Heart right ventricle (tissue), 16 donors: ENCODE measurements around the gene SPSB3. TPM values are rescaled to one million over a fixed set of nuclear protein-coding genes. Genes with fewer than 3 reads are reported as not detected.

Experiments used
- ATAC-seq, 8 donors: fragments of 200-7000 bp; cut with Tn5 transposase; one replicate each; pipeline ENCODE4 v1.9.1; 2020; ENCODE audit warnings: mild to moderate bottlenecking in 8 of 8, moderate library complexity in 8 of 8, moderate number of reproducible peaks in 1 of 8
- DNase-seq, 2 donors: peaks; one replicate each; pipeline ENCODE4 v3.0.0-alpha.2; 2020
- H3K27ac ChIP-seq, 10 donors: fragments of 200-600 bp; sonication (generic) in 2 of 10; one replicate each; pipeline versions ENCODE4 v1.5.0 to v1.8.0; 2020 to 2022; ENCODE audit warnings: mild to moderate bottlenecking in 3 of 10
- H3K27me3 ChIP-seq, 7 donors: fragments of 200-600 bp; one replicate each; pipeline ENCODE4 v1.8.0; 2021 to 2022; ENCODE audit warnings: mild to moderate bottlenecking in 2 of 7
- H3K36me3 ChIP-seq, 9 donors: fragments of 200-600 bp; sonication (generic) in 1 of 9; one replicate each; pipeline versions ENCODE4 v1.5.0 to v1.8.0; 2020 to 2022; ENCODE audit warnings: mild to moderate bottlenecking in 2 of 9
- H3K4me1 ChIP-seq, 9 donors: fragments of 200-600 bp; sonication (generic) in 1 of 9; one replicate each; pipeline versions ENCODE4 v1.5.0 to v1.8.0; 2020 to 2022; ENCODE audit warnings: mild to moderate bottlenecking in 4 of 9
- H3K4me3 ChIP-seq, 10 donors: fragments of 200-600 bp; sonication (generic) in 2 of 10; one replicate each; pipeline versions ENCODE4 v1.5.0 to v1.8.0; 2020 to 2022; ENCODE audit warnings: mild to moderate bottlenecking in 7 of 10, moderate library complexity in 2 of 10
- H3K9me3 ChIP-seq, 11 donors: fragments of 200-600 bp in 10 of 11; sonication (generic) in 2 of 11; one replicate each; pipeline versions ENCODE4 v1.5.0 to v1.8.0; 2013 to 2022; ENCODE audit warnings: mild to moderate bottlenecking in 2 of 11, control low read depth in 1 of 11, moderate library complexity in 1 of 11
- CTCF ChIP-seq, 9 donors: fragments of 200-600 bp; sonication (generic) in 2 of 9; IDR thresholded peaks; one replicate each; pipeline versions ENCODE4 v1.5.0 to v1.8.0; 2021 to 2022; ENCODE audit warnings: antibody characterized with exemption in 9 of 9, mild to moderate bottlenecking in 5 of 9, moderate library complexity in 1 of 9
- WGBS, 2 donors: extraction: QIAGEN DNeasy Blood & Tissue Kit; methylation state at CpG; one replicate each; pipeline ENCODE4 v1.1.7; 2013; ENCODE audit warnings: inconsistent platforms in 1 of 2; 5-methylcytosine and 5-hydroxymethylcytosine counted together
- intact Hi-C, 10 donors: fragments of 100-400 bp; cut with DNase I; formaldehyde crosslinking; loops; one replicate each; pipeline versions ENCODE4 v1.11.1 to v1.14.2; 2022
- polyA plus RNA-seq, 2 donors: library from polyadenylated mRNA; stranded (reverse); fragments of 200-250 nt; gene quantifications; one replicate each; pipeline ENCODE4 v1.2.3, GENCODE V29; 2013
- total RNA-seq, 10 donors: library from RNA; stranded (reverse); fragmentation: NEBNext Ultra II Directional in 3 of 10; extraction: Animal tissue kit (Norgen Biotek cat#: 25700) in 3 of 10; gene quantifications; one replicate each; pipeline versions ENCODE4 v1.2.1 to v1.2.4, GENCODE V29; 2021 to 2023
- donor health status: Arrhythmogenic right ventricular cardiomyopathy.
- donor health status: ischemic (EF 13 %, LVEDD 7.1; RV severe dilation, severe dysfunction).
- donor health status: healthy with polysubstance abuse.
- donor health status: DM: no; HTN: yes; CAD: no.
- donor health status: DM: no; HTN: no; CAD: no.
- donor health status: ischemic (EF 25% LVEDD 6.9; RV normal size, moderate dysfunction).
- donor health status: ischemic (EF 25% LVEDD 5.7; RV mildly dilated, moderate dysfunction).
- donor health status: healthy.
- donor health status: DM: yes; HTN: yes; CAD: no.
- donor health status: Ischemic cardiomyopathy.
- donor health status: ischemic (EF 35%, LVEDD 5.7; RV mildly dilated, moderate dysfunction).
- donor health status: nonischemic (EF 11% LVEDD 7.7; RV severe dilation, severe dysfunction).
- donor health status: DM: yes; HTN: yes; CAD: no.
- donor health status: PGD.
- donor health status: ischemic (EF 29% LVEDD 5.4; RV normal size, mild dysfunction).
- donor health status: nonischemic (EF 23%, LVEDD 6.1; RV moderate dilation, normal function).

Gene SPSB3
- total and polyA plus RNA-seq, 12 donors = 25.1 to 97.7 (median 27.2) TPM

GRCh38 chr16:1745181-1745899 is 37.0 kb downstream of the SPSB3 start:
- DNase-seq (no peak), ATAC-seq (no peak)
- no peak for TF ChIP-seq CTCF (IDR thresholded peaks at IDR 0.05)
- H3K36me3 ChIP-seq = peaks cover 0 to 98% (median 35%) of the 10 kb centered on the region in 9 donors
- intact Hi-C loops = no loop called here
- H3K9me3 ChIP-seq = no peaks in the 10 kb centered on the region
- no peaks in the 10 kb centered on the region for H3K27me3 ChIP-seq
- no peak overlapping the region for H3K27ac ChIP-seq
- H3K4me3 ChIP-seq = no peak overlapping the region
- H3K4me1 ChIP-seq = peaks cover 0 to 3% (median 0%) of the 10 kb centered on the region in 9 donors
- WGBS, 2 donors = 89 to 94% methylated on average over 25 of the region's 25 CpGs

GRCh38 chr16:1744338-1744840 is 38.0 kb downstream of the SPSB3 start:
- intact Hi-C loops = no loop called here
- peaks cover 0 to 3% (median 0%) of the 10 kb centered on the region in 9 donors for H3K4me1 ChIP-seq
- no peak overlapping the region for H3K4me3 ChIP-seq
- no peak for TF ChIP-seq CTCF (IDR thresholded peaks at IDR 0.05)
- DNase-seq (no peak), ATAC-seq (no peak)
- H3K36me3 ChIP-seq = peaks cover 0 to 89% (median 32%) of the 10 kb centered on the region in 9 donors
- no peaks in the 10 kb centered on the region for H3K27me3 ChIP-seq
- WGBS, 2 donors = 89 to 91% methylated on average over 24 of the region's 24 CpGs
- no peaks in the 10 kb centered on the region for H3K9me3 ChIP-seq
- no peak overlapping the region for H3K27ac ChIP-seq

GRCh38 chr16:1743376-1744337 is 38.7 kb downstream of the SPSB3 start:
- H3K36me3 ChIP-seq = peaks cover 0 to 82% (median 25%) of the 10 kb centered on the region in 9 donors
- no peak overlapping the region for H3K27ac ChIP-seq
- no peak for ATAC-seq
- intact Hi-C loops = no loop called here
- no peaks in the 10 kb centered on the region for H3K9me3 ChIP-seq
- no peaks in the 10 kb centered on the region for H3K27me3 ChIP-seq
- H3K4me3 ChIP-seq = no peak overlapping the region
- H3K4me1 ChIP-seq = peaks cover 0 to 3% (median 0%) of the 10 kb centered on the region in 9 donors
- no peak for DNase-seq
- 90 to 91% methylated on average over 32 of the region's 32 CpGs for WGBS, 2 donors
- no peak for TF ChIP-seq CTCF (IDR thresholded peaks at IDR 0.05)

- intact Hi-C loops = no loop called here
- DNase-seq = no peak
These were observed 40.7 kb downstream of the SPSB3 start for GRCh38 chr16:1741553-1742165.

More at GRCh38 chr16:1741553-1742165, 40.7 kb downstream of the SPSB3 start:
- WGBS, 2 donors = 89 to 91% methylated on average over 19 of the region's 19 CpGs
- TF ChIP-seq CTCF (IDR thresholded peaks at IDR 0.05) = no peak
- H3K4me3 ChIP-seq = no peak overlapping the region
- no peaks in the 10 kb centered on the region for H3K27me3 ChIP-seq
- peaks cover 0 to 63% (median 10%) of the 10 kb centered on the region in 9 donors for H3K36me3 ChIP-seq
- H3K4me1 ChIP-seq = peaks cover 0 to 3% (median 0%) of the 10 kb centered on the region in 9 donors
- H3K9me3 ChIP-seq = no peaks in the 10 kb centered on the region
- no peak overlapping the region for H3K27ac ChIP-seq
- ATAC-seq = peak in 5 of 8 donors; percentile 32 to 91 (median 56)
